IMR-90 (cell line): ENCODE results near the gene SMCO4. TPM values are rescaled to one million over a fixed set of nuclear protein-coding genes. Genes with fewer than 3 reads are reported as not detected.

Experiments used
- ATAC-seq: fragments of 200-7000 bp; cut with Tn5 transposase; 2 replicates; pipeline ENCODE4 v1.9.1; 2020; ENCODE audit warnings: low read depth, mild to moderate bottlenecking, moderate library complexity
- BruUV-seq: library from RNA; stranded (reverse); fragments of 400-500 nt; replicated peaks from 2 replicates; lab custom pipeline; 2021; lab: Mats Ljungman, UMichigan
- CTCF ChIA-PET: fragments of 300-600 bp; formaldehyde crosslinking; extraction: SDS; loops from one replicate; lab custom pipeline; 2021; ENCODE audit warnings: antibody characterized with exemption; lab: Yijun Ruan, JAX
- POLR2A ChIA-PET: fragments of 300-600 bp; sonication (Branson Sonifier 250); formaldehyde crosslinking; loops from one replicate; lab custom pipeline; 2022; ENCODE audit warnings: antibody characterized with exemption; ENCODE audit not compliant: unreplicated experiment; lab: Charles Lee
- DNase-seq: peaks from one replicate; pipeline ENCODE4 v3.0.0; 2013
- H2AFZ ChIP-seq: replicated peaks from 2 replicates; pipeline ENCODE3; 2013; ENCODE audit warnings: low read length, mild to moderate bottlenecking; ENCODE audit not compliant: poor library complexity
- H2AK5ac ChIP-seq: 2 replicates; pipeline ENCODE4 v1.6.1; 2013; ENCODE audit warnings: low read depth, low read length, inconsistent platforms
- H2AK9ac ChIP-seq: replicated peaks from 2 replicates; pipeline ENCODE3; 2013; ENCODE audit warnings: mild to moderate bottlenecking, low read depth, low read length, moderate library complexity; ENCODE audit not compliant: poor library complexity
- H2BK120ac ChIP-seq: 2 replicates; pipeline ENCODE4 v1.6.1; 2013; ENCODE audit warnings: low read depth, low read length, inconsistent platforms
- H2BK15ac ChIP-seq: 3 replicates; pipeline ENCODE4 v1.6.1; 2013; ENCODE audit warnings: low read depth, low read length, inconsistent platforms
- H2BK20ac ChIP-seq: 2 replicates; pipeline ENCODE4 v1.6.1; 2013; ENCODE audit warnings: low read depth, mild to moderate bottlenecking, inconsistent platforms, low read length, moderate library complexity
- H2BK5ac ChIP-seq: 2 replicates; pipeline ENCODE4 v1.6.1; 2013; ENCODE audit warnings: mild to moderate bottlenecking, low read depth, low read length, inconsistent platforms; ENCODE audit not compliant: poor library complexity, severe bottlenecking
- H3K14ac ChIP-seq: replicated peaks from 2 replicates; pipeline ENCODE4 v1.6.1; 2013; ENCODE audit warnings: low read depth, low read length, inconsistent platforms
- H3K18ac ChIP-seq: 2 replicates; pipeline ENCODE4 v1.6.1; 2013; ENCODE audit warnings: low read depth, low read length, control low read depth
- H3K23ac ChIP-seq: 2 replicates; pipeline ENCODE4 v1.6.1; 2013; ENCODE audit warnings: low read depth, low read length, inconsistent platforms
- H3K27ac ChIP-seq: 2 replicates; pipeline ENCODE4 v1.5.1; 2013; ENCODE audit warnings: mild to moderate bottlenecking, control low read depth, low read length; ENCODE audit not compliant: insufficient read depth
- H3K27me3 ChIP-seq: 2 replicates; pipeline ENCODE4 v1.6.1; 2013; ENCODE audit warnings: low read length; ENCODE audit not compliant: control insufficient read depth, insufficient read depth
- H3K36me3 ChIP-seq: 2 replicates; pipeline ENCODE4 v1.6.1; 2013; ENCODE audit warnings: low read length, mixed read lengths; ENCODE audit not compliant: control insufficient read depth, insufficient read depth
- H3K4ac ChIP-seq: 2 replicates; pipeline ENCODE4 v1.6.1; 2013; ENCODE audit warnings: low read depth, low read length, inconsistent platforms
- H3K4me1 ChIP-seq: 2 replicates; pipeline ENCODE4 v1.6.1; 2013; ENCODE audit warnings: low read length, mixed read lengths; ENCODE audit not compliant: control insufficient read depth, insufficient read depth
- H3K4me2 ChIP-seq: 2 replicates; pipeline ENCODE4 v1.6.1; 2013; ENCODE audit warnings: low read depth, mild to moderate bottlenecking, control low read depth, low read length, moderate library complexity
- H3K4me3 ChIP-seq: 2 replicates; pipeline ENCODE4 v1.5.1; 2013; ENCODE audit warnings: low read depth, mild to moderate bottlenecking, control low read depth, low read length, moderate library complexity; ENCODE audit not compliant: insufficient read depth
- H3K56ac ChIP-seq: 2 replicates; pipeline ENCODE4 v1.6.1; 2013; ENCODE audit warnings: low read length, inconsistent platforms; ENCODE audit not compliant: insufficient read depth; ENCODE audit errors: extremely low read depth
- H3K79me1 ChIP-seq, 2 experiments: 2 replicates each; pipeline ENCODE4 v1.6.1; 2013; ENCODE audit warnings: low read length in 2 of 2, inconsistent platforms in 1 of 2, low read depth in 1 of 2
- H3K9ac ChIP-seq: 2 replicates; pipeline ENCODE4 v1.6.1; 2013; ENCODE audit warnings: low read depth, low read length, control low read depth
- H3K9me1 ChIP-seq: 2 replicates; pipeline ENCODE4 v1.6.1; 2013; ENCODE audit warnings: low read length, inconsistent platforms; ENCODE audit not compliant: insufficient read depth
- H3K9me3 ChIP-seq: 2 replicates; pipeline ENCODE4 v1.6.1; 2013; ENCODE audit warnings: low read length; ENCODE audit not compliant: control insufficient read depth, insufficient read depth
- H4K20me1 ChIP-seq: 2 replicates; pipeline ENCODE4 v1.6.1; 2013; ENCODE audit warnings: low read length, inconsistent platforms; ENCODE audit not compliant: insufficient read depth
- H4K5ac ChIP-seq: 2 replicates; pipeline ENCODE4 v1.6.1; 2013; ENCODE audit warnings: mild to moderate bottlenecking, low read depth, low read length, control low read depth
- H4K8ac ChIP-seq, 2 experiments: 2 replicates each; pipeline ENCODE4 v1.6.1; 2013; ENCODE audit warnings: low read depth in 2 of 2, low read length in 2 of 2, control low read depth in 1 of 2, inconsistent platforms in 1 of 2
- H4K91ac ChIP-seq: 2 replicates; pipeline ENCODE4 v1.6.1; 2013; ENCODE audit warnings: low read depth, low read length, inconsistent platforms; ENCODE audit not compliant: insufficient read depth
- BHLHE40 ChIP-seq: fragments of 150-350 bp; IDR thresholded peaks from 2 replicates; pipeline ENCODE4 v1.6.1; 2016; ENCODE audit warnings: mild to moderate bottlenecking, low read depth, low read length
- CEBPB ChIP-seq: IDR thresholded peaks from 2 replicates; pipeline ENCODE4 v1.6.1; 2012; ENCODE audit warnings: low read depth, low read length, improper control_type of control experiment
- CHD1 ChIP-seq: IDR thresholded peaks from 2 replicates; pipeline ENCODE4 v1.6.1; 2012; ENCODE audit warnings: low read depth, low read length, improper control_type of control experiment
- ELK1 ChIP-seq: fragments of 150-350 bp; IDR thresholded peaks from 2 replicates; pipeline ENCODE4 v1.6.1; 2016; ENCODE audit warnings: low read depth, mild to moderate bottlenecking, low read length, moderate library complexity, borderline replicate concordance
- FOS ChIP-seq: fragments of 150-350 bp; IDR thresholded peaks from 2 replicates; pipeline ENCODE4 v1.6.1; 2016; ENCODE audit warnings: low read depth, low read length
- MAFK ChIP-seq: IDR thresholded peaks from 2 replicates; pipeline ENCODE4 v1.6.1; 2012; ENCODE audit warnings: low read depth, low read length, improper control_type of control experiment
- NFE2L2 ChIP-seq: fragments of 150-350 bp; IDR thresholded peaks from 2 replicates; pipeline ENCODE4 v1.6.1; 2016; ENCODE audit warnings: low read depth, mild to moderate bottlenecking, low read length
- RAD21 ChIP-seq: IDR thresholded peaks from 2 replicates; pipeline ENCODE4 v1.6.1; 2012; ENCODE audit warnings: low read length, improper control_type of control experiment
- RCOR1 ChIP-seq: IDR thresholded peaks from 2 replicates; pipeline ENCODE4 v1.6.1; 2012; ENCODE audit warnings: mild to moderate bottlenecking, low read length, improper control_type of control experiment; ENCODE audit not compliant: insufficient replicate concordance
- USF2 ChIP-seq: fragments of 150-350 bp; IDR thresholded peaks from 2 replicates; pipeline ENCODE4 v1.6.1; 2017; ENCODE audit warnings: mild to moderate bottlenecking, antibody characterized with exemption, low read length, low read depth
- WGBS, 2 experiments: methylation state at CpG; one replicate each; pipeline versions ENCODE4 v1.1.5 to v1.1.7; 2013; ENCODE audit warnings: missing lambda C conversion rate in 2 of 2; ENCODE audit not compliant: insufficient read length in 1 of 2; ENCODE audit errors: extremely low coverage in 2 of 2; 5-methylcytosine and 5-hydroxymethylcytosine counted together
- dilution Hi-C: fragments of 300-500 bp; cut with HindIII; formaldehyde crosslinking; loops from one replicate; pipeline ENCODE4 v1.14.3; 2018; ENCODE audit warnings: low sequenced_read_pairs; ENCODE audit not compliant: unreplicated experiment
- in situ Hi-C: fragments of 300-500 bp; cut with MboI; formaldehyde crosslinking; loops from 3 replicates; pipeline ENCODE4 v1.14.3; 2019; ENCODE audit warnings: low sequenced_read_pairs, inconsistent platforms, mixed read lengths
- intact Hi-C: fragments of 100-400 bp; cut with micrococcal nuclease; formaldehyde crosslinking; loops from 2 replicates; pipeline ENCODE4 v1.10.0; 2022
- polyA plus RNA-seq, 3 experiments: library from polyadenylated mRNA; depleted of rRNA; stranded (reverse); fragments of >200 nt; gene quantifications; 2 replicates each; pipeline ENCODE4 v1.2.3, GENCODE V29; 2012; ENCODE audit warnings: low replicate concordance in 1 of 3
- total RNA-seq: library from RNA; depleted of rRNA; stranded (reverse); fragments of >200 nt; gene quantifications from 2 replicates; pipeline ENCODE4 v1.2.3, GENCODE V29; 2012

The SMCO4 gene
- total and polyA plus RNA-seq, 2 of the 4 experiments (the other 2 are of a cell fraction) = 2.2 to 17.7 TPM

GRCh38 chr11:93504110-93505095 is 38.8 kb downstream of the SMCO4 start (continued):
- TF ChIP-seq RAD21 (no peak), CHD1 (no peak)

- ChIA-PET POLR2A (no interaction called here), CTCF (no interaction called here)
- Histone ChIP-seq H3K4me3 (no peak overlapping the region), H3K36me3 (0 out of 2 replicates have a peak, but pooled peaks cover 1% of the 10 kb centered on the region), H3K9me1 (peaks cover 6% of the 10 kb centered on the region; the same call in 1 of the 2 replicates), H3K4ac (no peak overlapping the region), H3K4me2 (no peak overlapping the region), H4K8ac (no peak overlapping the region), H4K91ac (no peak overlapping the region), H3K18ac (no peak overlapping the region), H4K20me1 (no peaks in the 10 kb centered on the region), H2BK20ac (no peak overlapping the region), H3K4me1 (0 out of 2 replicates have a peak, but pooled peaks cover 2% of the 10 kb centered on the region), H2BK15ac (no peak overlapping the region), H3K79me1 (no peaks in the 10 kb centered on the region), H2BK120ac (no peak overlapping the region), H3K27me3 (no peaks in the 10 kb centered on the region), H3K9ac (no peak overlapping the region), H2BK5ac (no peak overlapping the region), H2AK5ac (no peak overlapping the region), H2AK9ac (no peak overlapping the region), H3K9me3 (no peaks in the 10 kb centered on the region), H2AFZ (no peak overlapping the region), H4K5ac (no peak overlapping the region), H3K27ac (no peak overlapping the region), H3K14ac (no peak overlapping the region), H3K23ac (no peak overlapping the region), H3K56ac (no peak overlapping the region)
- no TSS peak for BruUV-seq
- dilution Hi-C loops (no loop called here), intact Hi-C loops (no loop called here), in situ Hi-C loops (no loop called here)
- ATAC-seq (no peak), DNase-seq (no peak)
- TF ChIP-seq FOS = no peak
- no peak for TF ChIP-seq USF2
- no peak for TF ChIP-seq NFE2L2
- TF ChIP-seq CEBPB = no peak
- TF ChIP-seq RCOR1 = no peak
- no peak for TF ChIP-seq ELK1
- TF ChIP-seq CHD1 = no peak
- no peak for TF ChIP-seq MAFK
- TF ChIP-seq BHLHE40 = no peak
- WGBS, 2 experiments = no CpG with 5 or more reads among the region's 2 CpGs
Measured at GRCh38 chr11:93501856-93502255, 41.3 kb downstream of the SMCO4 start.
